ENCODE measurements around the gene PLA2R1. TPM values are rescaled to one million over a fixed set of nuclear protein-coding genes. Genes with fewer than 3 reads are reported as not detected.
A peak's percentile ranks its signal among the peaks of the same experiment; 100 is the strongest.

The PLA2R1 gene
- total RNA-seq, 1 donor from 2014 or later = 16.2 TPM

DNA sequence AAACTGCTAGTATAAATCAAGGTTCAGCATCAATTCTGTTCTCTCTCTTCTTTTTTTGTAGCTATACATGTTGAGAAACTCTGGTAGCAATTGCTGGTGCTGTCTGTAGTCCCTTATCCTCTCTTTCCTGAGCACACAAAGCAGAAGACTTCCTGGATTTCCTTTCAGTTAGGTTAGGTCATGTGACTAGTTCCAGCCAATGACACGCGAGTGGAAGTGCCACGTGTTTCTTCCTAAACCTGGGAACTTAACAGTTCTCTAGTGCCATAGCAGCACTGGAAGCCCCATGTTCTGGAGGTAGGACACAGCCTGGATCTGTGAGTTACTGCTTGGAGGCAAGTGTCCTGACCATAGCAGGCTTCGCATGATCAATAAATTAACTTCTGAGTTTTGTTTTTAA, 125.9 kb downstream of the PLA2R1 start:
- no peak for DNase-seq (ENCODE audit: low read depth in 2 of 2)

DNA sequence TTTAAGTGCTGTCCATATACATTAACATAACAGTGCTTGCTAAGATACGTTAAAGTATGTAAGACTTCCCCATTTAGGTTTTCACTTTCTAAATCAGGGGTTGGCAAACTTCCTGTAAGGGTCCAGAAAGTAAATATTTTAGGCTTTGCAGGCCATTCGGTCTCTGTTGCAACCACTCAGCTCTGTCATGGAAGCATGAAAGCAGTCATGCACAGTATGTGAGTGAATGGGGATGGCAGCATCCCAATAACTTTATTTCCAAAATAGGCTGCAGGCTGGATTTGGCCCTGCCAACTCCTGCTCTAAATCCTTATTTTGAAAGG, 128.7 kb downstream of the PLA2R1 start:
- no peak for DNase-seq (ENCODE audit: low read depth in 2 of 2)

DNA sequence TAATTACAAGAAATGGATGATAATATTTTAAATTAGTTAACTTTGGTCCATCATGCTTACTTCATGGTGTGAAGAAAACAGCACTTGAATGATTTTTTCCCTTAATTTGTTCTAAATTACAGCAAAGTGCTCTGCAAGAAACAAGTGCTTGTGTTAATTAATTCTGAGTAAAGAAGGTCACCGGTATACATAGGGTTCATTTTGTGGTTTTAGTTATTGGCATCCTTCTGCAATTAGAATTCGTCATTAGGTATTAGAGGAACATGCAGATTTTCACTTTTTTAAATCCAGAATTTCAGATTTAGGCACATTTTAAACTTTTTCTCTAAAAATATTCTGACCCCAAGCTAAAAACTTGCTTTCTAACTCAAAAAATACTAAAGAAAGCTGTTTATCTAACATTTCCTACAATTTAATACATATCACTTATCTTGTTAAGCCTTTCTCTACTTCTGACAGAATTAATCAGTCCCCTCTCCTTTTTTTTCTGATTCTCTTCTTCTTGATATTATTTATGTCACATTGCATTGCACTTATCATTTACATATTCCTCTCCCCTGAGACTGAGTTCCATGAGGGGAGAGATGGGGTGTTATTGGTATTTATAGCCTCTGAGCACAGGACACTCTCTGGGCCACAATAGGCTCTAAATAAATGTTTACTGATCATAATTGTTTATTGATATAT, 129.2 kb downstream of the PLA2R1 start:
- DNase-seq (ENCODE audit: low read depth in 2 of 2) = no peak

DNA sequence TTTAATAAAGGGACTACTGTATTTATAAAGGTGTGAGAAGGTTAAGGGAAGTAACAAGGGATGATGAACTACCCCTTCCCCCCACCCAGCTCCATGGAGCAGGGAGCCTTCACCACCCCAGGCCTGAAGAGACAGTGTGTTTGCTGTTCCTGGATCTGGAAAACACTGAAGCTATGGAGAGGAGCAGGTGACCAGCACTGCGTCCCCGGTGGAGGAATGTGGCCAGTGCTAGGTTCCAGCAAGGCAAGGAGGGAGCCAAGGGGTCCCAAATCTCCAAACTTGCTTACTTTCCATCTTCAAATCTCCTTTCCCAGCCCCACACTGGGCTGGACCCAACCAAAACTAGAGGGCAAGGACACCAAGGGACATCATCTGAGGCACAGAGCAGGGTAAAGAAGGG, 135.7 kb downstream of the PLA2R1 start:
- no peak for DNase-seq (ENCODE audit: low read depth in 2 of 2)

DNA sequence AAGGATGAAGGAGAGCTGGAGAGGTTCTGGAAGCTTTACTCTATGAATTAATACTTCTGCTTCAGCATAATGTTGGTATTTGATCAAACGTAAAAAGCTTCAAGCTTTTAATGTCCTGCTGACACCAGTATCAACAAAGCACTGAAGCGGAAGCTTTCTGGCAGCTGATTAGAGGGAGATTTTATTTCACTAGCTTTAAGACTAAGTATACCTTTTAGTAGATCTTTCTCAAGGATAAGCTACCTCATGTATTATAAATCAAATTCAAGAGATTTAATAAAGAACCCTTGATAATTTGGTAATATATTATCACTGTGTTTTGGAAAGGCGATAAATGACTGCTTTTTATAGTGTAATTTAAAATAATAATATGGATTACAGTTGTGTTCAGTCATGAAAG, 136.4 kb downstream of the PLA2R1 start:
- no peak for DNase-seq (ENCODE audit: low read depth in 2 of 2)

DNA sequence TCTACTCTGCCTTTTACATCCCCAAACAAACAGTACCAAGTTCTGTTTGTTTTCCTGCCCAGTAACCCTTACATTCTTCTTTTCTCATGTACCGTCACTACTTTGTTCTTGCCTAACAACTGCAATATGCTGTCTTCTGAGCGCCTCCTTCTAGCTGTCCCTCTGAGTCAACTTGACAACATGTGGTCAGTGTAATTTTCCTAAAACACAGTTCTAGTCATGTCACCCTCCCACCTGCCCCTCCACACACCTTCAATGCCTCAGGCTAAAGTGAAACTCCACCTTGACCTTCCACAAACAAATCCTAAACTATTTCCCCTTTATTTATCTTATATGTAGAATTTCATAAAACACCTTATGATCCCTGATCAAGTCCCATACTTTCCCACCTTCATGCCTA, 139.9 kb downstream of the PLA2R1 start:
- no peak for DNase-seq (ENCODE audit: low read depth in 2 of 2)

DNA sequence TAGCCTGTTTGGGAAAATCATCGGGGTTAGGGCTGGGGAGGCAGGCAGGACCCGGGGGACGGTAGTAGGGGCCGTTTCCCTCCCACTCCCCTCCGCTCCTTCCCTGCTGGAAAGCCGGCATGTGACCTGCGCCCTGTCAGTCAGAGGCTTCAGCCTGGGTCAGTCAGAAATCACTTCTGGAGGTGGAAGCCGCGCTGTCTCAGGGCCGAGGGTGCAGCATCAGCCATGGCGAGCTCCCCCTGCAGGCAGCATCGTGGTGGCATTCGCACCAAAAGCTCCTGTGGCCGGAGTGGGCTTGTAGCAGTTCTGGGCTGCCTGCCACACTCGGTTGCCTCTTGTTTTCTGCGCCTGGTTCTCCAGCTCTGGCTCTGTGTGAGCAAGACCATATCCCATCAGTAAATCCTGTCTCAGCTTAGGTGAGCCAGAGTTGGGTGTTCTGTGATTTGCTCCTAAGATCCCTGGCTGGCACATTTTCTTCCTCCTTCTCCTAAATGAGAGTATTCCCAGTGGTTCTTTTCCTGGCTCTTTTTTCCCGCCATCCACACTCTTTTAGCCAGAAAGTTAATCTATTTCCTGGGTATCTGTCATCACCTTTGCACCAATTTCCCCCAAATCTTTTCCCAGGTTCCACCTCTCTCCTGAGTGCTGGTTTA, 140.5 kb downstream of the PLA2R1 start:
- peak; percentile 33 to 77 for DNase-seq (ENCODE audit: low read depth in 2 of 2)

DNA sequence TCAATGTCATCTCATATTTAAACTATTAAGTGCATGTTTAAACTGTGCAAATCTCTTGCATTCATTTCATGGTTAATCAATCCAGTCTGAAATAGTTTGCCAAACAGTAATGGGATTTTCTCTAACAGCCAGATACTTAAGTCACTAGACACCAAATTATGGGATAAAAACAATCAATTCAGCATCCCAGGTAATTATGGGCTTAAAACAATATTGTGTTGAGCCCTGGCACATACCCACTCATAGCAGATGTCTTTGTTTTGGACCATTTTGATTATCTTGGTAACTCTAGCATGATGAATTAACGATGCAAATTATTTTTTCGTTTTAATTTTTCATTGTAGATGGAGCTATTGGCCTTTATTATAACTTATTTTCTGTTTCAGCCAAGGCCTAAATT, 145.9 kb downstream of the PLA2R1 start:
- DNase-seq (ENCODE audit: low read depth in 2 of 2) = no peak

DNA sequence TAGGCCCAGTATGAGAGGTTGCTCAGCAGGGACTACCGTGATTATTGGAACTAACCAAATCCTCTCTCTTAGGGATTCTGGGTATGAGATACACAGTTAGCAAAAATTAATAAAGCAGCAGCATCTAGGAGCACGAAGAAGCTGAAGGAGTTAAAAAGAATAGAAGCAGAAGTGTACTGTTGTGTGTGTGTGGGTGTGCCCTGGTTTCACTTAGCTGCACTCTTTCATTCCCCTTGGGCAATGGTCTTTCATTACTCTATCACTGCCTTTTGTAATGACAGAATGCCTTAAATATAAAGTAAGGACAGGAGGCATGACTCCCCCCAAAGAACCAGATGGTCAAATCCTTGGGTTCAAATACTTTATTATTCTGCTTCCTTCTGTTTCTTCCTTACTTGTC, 148.5 kb downstream of the PLA2R1 start:
- DNase-seq (ENCODE audit: low read depth in 2 of 2) = no peak

DNA sequence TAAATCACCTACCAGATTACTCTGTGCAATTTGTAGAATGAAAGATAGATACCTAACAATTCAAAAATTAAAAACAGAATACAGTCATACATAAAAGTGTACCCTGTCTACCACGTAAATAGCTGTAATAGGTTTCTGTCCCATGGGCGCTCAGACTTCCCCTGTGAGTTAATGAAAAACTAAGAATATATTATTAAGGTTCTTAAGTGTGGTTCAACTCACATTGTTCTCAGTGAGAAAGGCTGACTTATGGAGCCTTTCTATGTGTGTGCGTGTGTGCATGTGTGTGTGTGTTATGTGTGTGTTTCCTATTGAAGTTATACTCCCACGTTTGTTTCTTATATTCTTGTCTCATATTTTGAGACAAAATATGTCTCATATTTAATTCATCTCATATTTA, 149.8 kb downstream of the PLA2R1 start:
- DNase-seq (ENCODE audit: low read depth in 2 of 2) = no peak

DNA sequence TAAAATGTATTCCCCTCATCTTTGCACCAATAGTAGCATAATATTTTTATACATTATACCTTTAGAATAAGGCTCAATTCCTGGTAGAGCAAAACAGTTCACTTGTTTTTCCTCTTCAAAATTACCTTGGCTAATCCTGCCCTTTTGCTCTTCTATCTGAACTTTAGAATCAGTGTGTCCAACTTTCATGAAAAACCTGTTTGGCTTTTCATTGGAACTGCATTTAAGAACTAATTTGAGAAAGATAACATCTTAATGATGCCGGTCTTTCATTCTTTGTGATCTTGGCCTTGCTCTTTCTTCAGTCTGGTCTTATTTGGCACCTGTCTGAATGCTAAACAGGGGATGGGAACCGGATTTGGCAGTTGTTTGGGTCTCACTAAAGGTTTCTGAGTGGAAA, 151.5 kb downstream of the PLA2R1 start:
- no peak for DNase-seq (ENCODE audit: low read depth in 2 of 2)

DNA sequence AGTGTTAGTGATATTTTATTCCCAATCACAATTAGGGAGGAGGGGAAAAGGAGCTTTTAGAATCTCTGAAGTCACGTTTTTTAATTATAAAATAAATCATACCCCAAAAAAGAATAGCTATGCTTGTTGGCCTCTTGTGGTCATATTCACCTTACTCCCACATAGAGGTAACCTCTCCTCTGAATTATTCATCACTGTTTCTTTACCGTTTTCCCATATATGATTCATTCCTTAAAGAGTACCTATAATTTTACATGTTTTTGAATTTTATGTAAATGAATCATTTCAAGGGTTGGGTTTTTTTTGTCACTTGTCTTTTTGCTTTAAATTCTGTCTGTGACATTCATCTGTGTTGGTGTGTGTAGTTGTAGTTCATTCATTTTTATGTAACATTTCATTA, 153.8 kb downstream of the PLA2R1 start:
- DNase-seq (ENCODE audit: low read depth in 2 of 2) = no peak

DNA sequence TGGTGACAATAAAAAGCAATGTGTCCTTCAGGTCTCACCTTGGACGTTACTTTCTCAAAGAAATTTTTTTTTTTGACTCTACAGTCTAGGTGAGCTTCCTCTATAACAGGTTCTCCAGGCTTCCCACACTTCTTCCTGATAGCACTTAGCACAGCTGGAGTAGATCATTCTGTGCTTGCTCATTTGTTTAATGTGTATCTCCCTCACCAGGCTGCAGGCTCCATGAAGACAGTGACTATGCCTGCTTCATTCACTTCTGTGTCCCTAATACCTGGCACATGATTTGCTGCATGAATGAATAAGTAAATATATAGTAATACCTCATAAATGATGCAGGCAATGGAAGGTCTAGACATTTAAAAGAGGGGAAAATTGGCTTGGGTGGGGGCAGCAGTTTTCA, 154.5 kb downstream of the PLA2R1 start:
- no peak for DNase-seq (ENCODE audit: low read depth in 2 of 2)

DNA sequence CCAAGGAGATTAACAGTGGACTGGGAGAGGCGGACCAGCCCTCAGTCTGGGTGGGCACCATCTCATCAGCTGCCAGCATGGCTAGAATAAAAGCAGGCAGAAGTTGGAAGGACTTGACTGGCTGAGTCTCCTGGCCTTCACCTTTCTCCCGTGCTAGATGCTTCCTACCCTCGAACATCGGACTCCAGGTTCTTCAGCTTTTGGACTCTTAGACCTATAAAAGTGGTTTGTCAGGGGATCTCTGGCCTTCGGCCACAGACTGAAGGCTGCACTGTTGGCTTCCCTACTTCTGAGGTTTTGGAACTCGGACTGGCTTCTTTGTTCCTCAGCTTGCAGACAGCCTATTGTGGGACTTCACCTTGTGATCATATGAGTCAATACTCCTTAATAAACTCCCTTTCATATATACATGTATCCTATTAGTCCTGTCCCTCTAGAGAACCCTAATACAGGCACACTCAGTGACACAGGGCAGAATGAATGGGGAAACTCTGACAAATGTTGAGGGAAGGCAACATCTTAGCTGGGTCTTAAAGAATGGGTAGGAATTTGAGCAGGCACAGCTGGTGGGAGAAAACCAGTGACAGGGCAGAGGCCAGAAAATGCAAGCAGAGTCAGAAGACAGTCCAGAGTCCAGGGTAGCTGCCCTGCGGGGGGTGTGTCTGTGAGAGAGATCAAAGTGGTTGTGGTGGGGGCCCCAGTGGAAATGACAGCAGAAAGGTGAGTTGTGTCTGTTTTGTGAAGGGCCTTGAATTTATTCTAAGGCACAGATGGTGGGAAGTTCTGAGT, 156.3 kb downstream of the PLA2R1 start:
- no peak for DNase-seq (ENCODE audit: low read depth in 2 of 2)

DNA sequence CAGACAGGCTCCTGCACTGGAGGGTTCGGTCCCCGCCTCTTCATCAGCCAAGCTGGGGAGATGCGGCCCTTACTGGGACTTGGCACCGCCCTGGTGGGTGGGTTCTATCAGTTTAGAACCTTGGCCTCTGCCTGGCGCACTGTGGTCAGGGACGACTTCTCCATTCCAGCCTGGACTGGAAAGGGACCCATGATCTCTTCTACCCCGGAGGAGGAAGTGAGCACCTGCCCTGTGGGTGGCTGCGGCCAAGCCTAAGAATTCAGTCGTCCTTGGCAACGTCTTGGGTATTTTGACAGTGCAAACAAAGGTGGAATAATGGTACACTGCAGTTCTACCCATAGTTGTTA, 157.5 kb downstream of the PLA2R1 start:
- no peak for DNase-seq (ENCODE audit: low read depth in 2 of 2)

DNA sequence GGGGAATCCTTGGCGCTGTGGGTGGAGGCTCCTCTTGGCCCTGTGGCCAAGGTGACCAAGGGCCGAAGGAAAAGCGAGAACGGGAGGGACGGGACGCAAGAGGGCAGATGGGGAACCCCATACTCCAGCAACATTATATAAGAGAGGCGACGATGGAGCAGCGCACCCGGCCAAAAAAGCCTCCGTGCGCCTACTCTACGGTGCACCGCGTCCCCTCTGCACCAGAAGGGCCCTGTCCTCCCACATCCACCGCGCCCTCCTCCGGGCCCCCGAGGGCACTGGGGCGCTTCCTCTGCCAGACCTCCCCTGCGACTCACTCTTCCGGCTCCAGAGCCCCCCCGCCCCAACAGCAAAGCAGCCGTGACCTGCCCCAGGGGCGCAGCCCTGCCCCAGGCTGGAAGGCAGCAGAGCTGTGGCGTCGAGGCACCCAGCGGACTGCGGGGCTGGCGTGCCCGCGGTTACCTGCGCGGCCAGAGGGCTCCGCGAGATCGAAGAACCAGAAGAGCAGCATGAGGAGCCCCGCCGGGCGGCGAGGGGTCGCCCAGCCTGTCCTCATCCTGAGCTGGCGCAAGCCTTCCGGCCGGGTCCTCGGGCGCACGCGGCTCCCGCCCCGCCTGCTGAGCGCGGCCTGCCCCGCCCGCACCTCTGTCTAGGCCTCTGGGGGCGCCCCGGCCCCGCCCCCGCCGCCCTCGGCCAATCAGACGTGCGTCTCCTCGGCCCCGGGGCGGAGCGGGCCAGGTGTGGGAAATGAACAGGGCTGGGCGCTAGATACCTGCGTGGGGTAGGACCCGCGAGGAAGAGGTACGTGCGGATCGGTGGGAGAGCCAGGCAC, 158.1 kb downstream of the PLA2R1 start, which contains the start of gene LY75:
Gene LY75 (minus strand): TSS at position 630 of the 832 bp plus-strand sequence.
- DNase-seq (ENCODE audit: low read depth in 2 of 2) = peak in 1 of 2 donors; percentile 41

DNA sequence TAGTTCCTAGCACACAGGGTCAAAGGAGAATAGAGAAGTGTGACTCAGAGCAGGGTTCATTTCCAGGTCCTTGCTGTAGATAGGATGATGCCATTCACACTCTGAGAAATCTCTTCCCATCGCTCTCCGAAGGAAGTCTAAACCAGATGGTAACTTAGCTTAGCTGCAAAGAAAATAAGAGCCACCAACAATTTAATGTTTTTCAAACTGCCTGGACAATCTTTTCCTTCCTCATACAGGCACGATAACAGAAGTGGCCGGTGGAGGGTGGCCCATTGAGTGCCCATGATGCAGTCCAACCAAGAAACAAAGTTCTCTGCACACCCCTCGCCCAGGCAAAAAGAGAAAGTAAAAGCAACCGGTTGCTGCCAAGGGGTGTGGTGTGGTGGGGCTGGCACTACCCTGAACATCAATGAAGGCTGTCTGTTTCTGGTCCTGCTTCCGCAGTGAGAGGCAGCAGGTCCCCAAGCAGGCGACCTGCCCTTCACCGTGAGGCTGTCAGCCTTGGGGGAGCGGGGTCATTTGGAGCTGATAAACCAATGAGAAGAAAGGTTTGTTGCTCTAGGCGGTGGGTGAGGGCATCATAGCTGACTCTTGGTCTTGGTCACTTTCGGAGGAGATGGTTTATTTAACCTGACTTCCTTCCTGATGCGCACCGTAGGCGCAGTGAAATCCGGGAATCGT, 158.8 kb downstream of the PLA2R1 start:
- DNase-seq (ENCODE audit: low read depth in 2 of 2) = peak in 1 of 2 donors; percentile 77

DNA sequence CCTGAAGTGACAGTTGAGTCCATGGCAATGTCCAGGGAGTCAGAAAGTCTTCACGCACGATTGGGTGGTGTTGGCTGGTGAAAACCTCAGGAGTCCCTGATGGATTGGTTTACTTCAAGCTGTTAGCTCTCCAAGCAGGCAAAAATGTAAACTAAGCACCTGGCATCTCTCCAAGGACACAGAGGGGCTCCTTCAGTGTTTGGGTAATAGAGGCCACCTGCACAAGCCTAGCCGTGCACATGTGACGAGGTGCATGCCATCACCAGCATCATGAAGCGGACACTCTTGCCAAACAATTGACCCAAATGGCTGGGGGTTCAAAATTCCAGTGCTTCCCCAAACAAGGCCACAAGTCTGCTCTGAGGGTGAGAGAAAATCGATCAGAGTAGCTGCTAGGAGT, 159.7 kb downstream of the PLA2R1 start:
- DNase-seq (ENCODE audit: low read depth in 2 of 2) = no peak

DNA sequence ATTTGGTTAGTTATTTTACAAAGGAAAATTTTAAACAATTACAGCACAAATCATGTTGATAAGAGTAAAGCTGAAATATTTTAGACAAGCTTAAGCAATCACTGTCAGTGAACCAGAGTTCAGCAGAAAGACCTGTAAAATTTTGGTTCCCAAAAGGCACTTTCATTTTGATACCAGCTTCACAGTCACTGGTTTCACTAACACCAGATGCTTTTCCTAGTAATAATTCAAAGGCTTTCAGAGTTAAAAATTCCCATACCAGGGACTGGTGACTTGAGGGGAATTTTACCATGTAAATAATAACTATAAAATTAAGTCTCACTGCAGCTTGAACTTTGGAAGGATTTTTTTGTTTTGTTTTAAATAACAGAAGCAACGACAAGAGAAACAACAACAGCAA, 162.1 kb downstream of the PLA2R1 start:
- DNase-seq (ENCODE audit: low read depth in 2 of 2) = no peak

DNA sequence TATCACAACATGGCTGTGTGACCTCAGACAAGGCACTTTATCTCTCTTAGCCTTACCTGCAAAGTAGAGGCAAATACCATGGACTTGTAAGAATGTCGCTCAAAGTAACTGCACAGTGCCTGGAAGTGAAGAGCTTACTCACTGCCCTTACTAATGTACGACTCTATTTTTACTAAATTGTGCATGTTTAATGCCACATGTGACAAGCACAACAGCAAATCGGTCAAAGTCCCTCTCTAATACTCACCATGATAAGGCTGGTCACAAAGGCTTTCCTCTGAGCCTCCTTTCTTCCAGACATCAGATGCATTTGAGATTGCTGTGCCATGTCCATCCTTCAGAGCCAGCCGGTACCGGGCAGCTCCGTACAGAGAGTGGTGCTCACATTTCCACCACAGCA, 164.0 kb downstream of the PLA2R1 start:
- DNase-seq (ENCODE audit: low read depth in 2 of 2) = no peak

DNA sequence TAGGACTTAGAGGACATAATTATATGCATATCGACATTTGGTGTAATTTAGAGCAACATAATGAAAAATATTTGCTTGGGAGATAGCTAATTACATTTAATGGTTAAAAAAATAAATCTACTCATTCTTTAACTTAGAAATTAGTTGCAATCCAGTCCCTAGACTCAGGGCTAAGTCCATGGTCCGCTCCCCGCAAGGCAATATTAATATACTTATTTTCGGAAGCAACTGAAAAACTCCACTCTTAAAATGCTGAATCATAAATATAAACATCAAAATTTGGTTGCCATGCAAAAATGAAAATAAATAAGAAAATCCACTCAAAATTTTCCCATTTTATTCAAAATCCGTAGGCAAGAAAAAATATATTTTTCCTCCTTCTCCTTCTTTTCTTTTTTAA, 164.7 kb downstream of the PLA2R1 start:
- no peak for DNase-seq (ENCODE audit: low read depth in 2 of 2)

Data from dermis microvascular lymphatic vessel endothelial cell (primary cell).